Neural progenitor cell (in vitro differentiated cells): ENCODE results near the gene LMBRD1.

ENCODE experiments used
- EZH2 ChIP-seq: fragments of 200-600 bp; sonication (generic); IDR thresholded peaks from 2 replicates; pipeline ENCODE4 v1.6.1; 2017; ENCODE audit warnings: antibody characterized with exemption, mild to moderate bottlenecking, moderate library complexity
- TF ChIP-seq, protein P1 (sequence below): fragments of 200-600 bp; sonication (generic); IDR thresholded peaks from 2 replicates; pipeline ENCODE4 v1.5.1; 2017; ENCODE audit warnings: antibody characterized with exemption, mild to moderate bottlenecking

DNA sequence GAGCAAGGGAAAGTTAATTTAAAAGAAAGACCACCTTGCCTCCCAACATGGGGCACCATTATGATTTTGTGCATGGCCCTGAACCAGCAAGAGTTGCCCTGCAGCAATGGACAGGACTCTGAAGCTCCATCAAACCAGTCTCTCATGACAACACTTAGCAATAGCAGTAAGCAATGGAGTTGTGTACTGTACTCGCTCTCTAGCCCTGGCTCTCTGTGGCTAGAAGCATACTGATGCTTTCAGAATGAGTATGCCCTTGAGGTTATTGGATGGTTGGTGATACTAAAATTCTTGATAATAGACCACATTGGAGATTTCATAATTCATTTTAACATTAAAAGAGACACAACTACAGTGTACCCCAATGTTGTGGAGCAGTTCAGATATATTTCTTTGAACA, 23.2 kb upstream of the LMBRD1 start:
- TF ChIP-seq, protein P1, sequence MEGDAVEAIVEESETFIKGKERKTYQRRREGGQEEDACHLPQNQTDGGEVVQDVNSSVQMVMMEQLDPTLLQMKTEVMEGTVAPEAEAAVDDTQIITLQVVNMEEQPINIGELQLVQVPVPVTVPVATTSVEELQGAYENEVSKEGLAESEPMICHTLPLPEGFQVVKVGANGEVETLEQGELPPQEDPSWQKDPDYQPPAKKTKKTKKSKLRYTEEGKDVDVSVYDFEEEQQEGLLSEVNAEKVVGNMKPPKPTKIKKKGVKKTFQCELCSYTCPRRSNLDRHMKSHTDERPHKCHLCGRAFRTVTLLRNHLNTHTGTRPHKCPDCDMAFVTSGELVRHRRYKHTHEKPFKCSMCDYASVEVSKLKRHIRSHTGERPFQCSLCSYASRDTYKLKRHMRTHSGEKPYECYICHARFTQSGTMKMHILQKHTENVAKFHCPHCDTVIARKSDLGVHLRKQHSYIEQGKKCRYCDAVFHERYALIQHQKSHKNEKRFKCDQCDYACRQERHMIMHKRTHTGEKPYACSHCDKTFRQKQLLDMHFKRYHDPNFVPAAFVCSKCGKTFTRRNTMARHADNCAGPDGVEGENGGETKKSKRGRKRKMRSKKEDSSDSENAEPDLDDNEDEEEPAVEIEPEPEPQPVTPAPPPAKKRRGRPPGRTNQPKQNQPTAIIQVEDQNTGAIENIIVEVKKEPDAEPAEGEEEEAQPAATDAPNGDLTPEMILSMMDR = no peak
- no peak for TF ChIP-seq EZH2
